Measurements from ENCODE around the gene TSPAN11.

- TF ChIP-seq CTCF (IDR thresholded peaks at IDR 0.05): no peak
- no peak for TF ChIP-seq EZH2 (IDR thresholded peaks at IDR 0.05; ENCODE audit: borderline replicate concordance, insufficient read depth, low read depth, low read length, poor library complexity, severe bottlenecking)
Observed at GRCh38 chr12:30990776-30991175, 64.2 kb downstream of the TSPAN11 start.
